SK-N-MC (cell line): ENCODE results near the gene CPN2.

ENCODE experiments used
- DNase-seq: peaks from one replicate; pipeline ENCODE4 v3.0.0-alpha.2; 2011; ENCODE audit warnings: low read depth, low spot score
- H3K27ac ChIP-seq: fragments of 200-600 bp; sonication (generic); 2 replicates; pipeline ENCODE4 v1.5.1; 2016; ENCODE audit warnings: mixed run types
- H3K36me3 ChIP-seq: fragments of 200-600 bp; sonication (generic); 2 replicates; pipeline ENCODE4 v1.6.1; 2017; ENCODE audit warnings: antibody characterized with exemption, low read length, mixed read lengths; ENCODE audit not compliant: insufficient read depth
- H3K4me3 ChIP-seq: fragments of 200-600 bp; sonication (generic); 2 replicates; pipeline ENCODE4 v1.5.1; 2016
- H3K9ac ChIP-seq: fragments of 200-600 bp; sonication (generic); 2 replicates; pipeline ENCODE4 v1.8.0; 2017; ENCODE audit warnings: mixed run types, mixed read lengths; ENCODE audit not compliant: insufficient read length
- H3K9me3 ChIP-seq: fragments of 200-600 bp; sonication (generic); 2 replicates; pipeline ENCODE4 v1.6.1; 2017; ENCODE audit warnings: low read depth, mild to moderate bottlenecking, antibody characterized with exemption, low read length, moderate library complexity, mixed read lengths
- EZH2 ChIP-seq: fragments of 200-600 bp; sonication (generic); IDR thresholded peaks from one replicate; pipeline ENCODE4 v1.6.1; 2017; ENCODE audit warnings: antibody characterized with exemption
- FOXP2 ChIP-seq: optimal IDR thresholded peaks from 2 replicates; pipeline ENCODE3; 2011; ENCODE audit warnings: mild to moderate bottlenecking, moderate library complexity; ENCODE audit not compliant: insufficient read depth; ENCODE audit errors: extremely low read length, control extremely low read depth
- POLR2AphosphoS5 ChIP-seq: IDR thresholded peaks from 2 replicates; pipeline ENCODE4 v1.6.1; 2012; ENCODE audit warnings: mild to moderate bottlenecking, low read depth, low read length, borderline replicate concordance

Gene CPN2

GRCh38 chr3:194330160-194330559 lies 21.0 kb downstream of the CPN2 start:
- TF ChIP-seq FOXP2 (no peak), POLR2AphosphoS5 (no peak), EZH2 (no peak)
- H3K9ac ChIP-seq, result no peak overlapping the region
- H3K27ac ChIP-seq, result no peak overlapping the region
- H3K4me3 ChIP-seq, result no peak overlapping the region
- DNase-seq, result no peak
- H3K9me3 ChIP-seq, result no peaks in the 10 kb centered on the region
- no peaks in the 10 kb centered on the region for H3K36me3 ChIP-seq

- H3K4me3 ChIP-seq, result no peak overlapping the region
- TF ChIP-seq POLR2AphosphoS5 (no peak), FOXP2 (no peak), EZH2 (no peak)
- H3K9me3 ChIP-seq, result no peaks in the 10 kb centered on the region
- H3K9ac ChIP-seq, result no peak overlapping the region
- no peak overlapping the region for H3K27ac ChIP-seq
- H3K36me3 ChIP-seq, result no peaks in the 10 kb centered on the region
- no peak for DNase-seq
Measured at GRCh38 chr3:194329583-194329965, 21.6 kb downstream of the CPN2 start.

- Histone ChIP-seq H3K4me3 (no peak overlapping the region), H3K27ac (no peak overlapping the region; the same call in 1 of the 2 replicates)
- no peak for TF ChIP-seq FOXP2
- TF ChIP-seq EZH2, result no peak
- no peak for TF ChIP-seq POLR2AphosphoS5
Measured at GRCh38 chr3:194328942-194329582, 22.1 kb downstream of the CPN2 start.

GRCh38 chr3:194328053-194328657 lies 23.0 kb downstream of the CPN2 start:
- H3K4me3 ChIP-seq, result no peak overlapping the region
- no peaks in the 10 kb centered on the region for H3K9me3 ChIP-seq
- no peaks in the 10 kb centered on the region for H3K36me3 ChIP-seq
- no peak overlapping the region for H3K27ac ChIP-seq
- no peak for TF ChIP-seq FOXP2
- TF ChIP-seq EZH2, result no peak
- TF ChIP-seq POLR2AphosphoS5, result no peak
- no peak overlapping the region for H3K9ac ChIP-seq
- no peak for DNase-seq

More at GRCh38 chr3:194328942-194329582, 22.1 kb downstream of the CPN2 start:
- DNase-seq, result no peak
- Histone ChIP-seq H3K9ac (no peak overlapping the region), H3K9me3 (no peaks in the 10 kb centered on the region), H3K36me3 (no peaks in the 10 kb centered on the region)

- DNase-seq, result no peak
- H3K9me3 ChIP-seq, result no peaks in the 10 kb centered on the region
- no peak overlapping the region for H3K4me3 ChIP-seq
- no peak overlapping the region for H3K9ac ChIP-seq
- no peaks in the 10 kb centered on the region for H3K36me3 ChIP-seq
- H3K27ac ChIP-seq, result no peak overlapping the region
- TF ChIP-seq FOXP2 (no peak), POLR2AphosphoS5 (no peak), EZH2 (no peak)
Measured at GRCh38 chr3:194327218-194328052, 23.7 kb downstream of the CPN2 start.

- H3K9ac ChIP-seq, result no peak overlapping the region
- no peaks in the 10 kb centered on the region for H3K9me3 ChIP-seq
- DNase-seq, result no peak
- no peaks in the 10 kb centered on the region for H3K36me3 ChIP-seq
- TF ChIP-seq FOXP2 (no peak), POLR2AphosphoS5 (no peak), EZH2 (no peak)
- no peak overlapping the region for H3K4me3 ChIP-seq
- H3K27ac ChIP-seq, result 0 out of 2 replicates have a peak overlapping the region, but pooled peaks have one; percentile 28
Measured at GRCh38 chr3:194326968-194327217, 24.2 kb downstream of the CPN2 start.

- H3K9me3 ChIP-seq, result no peaks in the 10 kb centered on the region
- H3K9ac ChIP-seq, result no peak overlapping the region
- H3K36me3 ChIP-seq, result no peaks in the 10 kb centered on the region
- no peak for DNase-seq
- no peak overlapping the region for H3K4me3 ChIP-seq
- TF ChIP-seq POLR2AphosphoS5 (no peak), EZH2 (no peak), FOXP2 (no peak)
- H3K27ac ChIP-seq, result peak overlapping the region; percentile 40; the same call in 1 of the 2 replicates
Measured at GRCh38 chr3:194326192-194326967, 24.7 kb downstream of the CPN2 start.
